A172 (cell line): Measurements from ENCODE around the gene TMIGD2. TPM values are rescaled to one million over a fixed set of nuclear protein-coding genes. Genes with fewer than 3 reads are reported as not detected.
A peak's percentile ranks its signal among the peaks of the same experiment; 100 is the strongest.

Experiments used
- DNase-seq: peaks from one replicate; pipeline ENCODE4 v3.0.0-alpha.2; 2015; ENCODE audit warnings: low spot score
- total RNA-seq: library from RNA; depleted of rRNA; stranded (reverse); fragments of >200 nt; shearing (Covaris generic); gene quantifications from 2 replicates; pipeline ENCODE4 v1.2.3, GENCODE V29; 2014

The TMIGD2 gene
- total RNA-seq, 1 experiment from 2014 or later: not detected

DNA sequence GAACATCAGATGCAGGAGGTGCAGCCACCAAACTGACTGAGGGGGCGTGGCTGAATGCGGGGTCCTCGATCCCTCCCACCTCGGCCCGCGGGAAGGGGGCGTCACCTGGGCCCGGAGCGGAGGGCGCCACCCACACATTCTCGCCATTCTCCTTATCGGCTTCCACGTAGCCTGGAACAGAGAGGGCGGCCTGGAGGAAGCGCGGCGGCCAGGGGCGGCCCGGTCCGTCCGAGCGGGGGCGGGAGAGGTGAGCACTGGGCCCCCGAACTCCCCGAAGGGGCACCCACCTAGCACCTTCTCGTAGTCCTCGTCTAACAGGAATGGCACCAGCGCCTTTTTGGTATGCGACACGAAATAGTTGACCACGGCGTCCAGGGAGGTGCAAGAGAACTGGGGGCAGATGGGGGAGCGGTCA lies 24.7 kb upstream of the TMIGD2 start:
- DNase-seq: no peak

DNA sequence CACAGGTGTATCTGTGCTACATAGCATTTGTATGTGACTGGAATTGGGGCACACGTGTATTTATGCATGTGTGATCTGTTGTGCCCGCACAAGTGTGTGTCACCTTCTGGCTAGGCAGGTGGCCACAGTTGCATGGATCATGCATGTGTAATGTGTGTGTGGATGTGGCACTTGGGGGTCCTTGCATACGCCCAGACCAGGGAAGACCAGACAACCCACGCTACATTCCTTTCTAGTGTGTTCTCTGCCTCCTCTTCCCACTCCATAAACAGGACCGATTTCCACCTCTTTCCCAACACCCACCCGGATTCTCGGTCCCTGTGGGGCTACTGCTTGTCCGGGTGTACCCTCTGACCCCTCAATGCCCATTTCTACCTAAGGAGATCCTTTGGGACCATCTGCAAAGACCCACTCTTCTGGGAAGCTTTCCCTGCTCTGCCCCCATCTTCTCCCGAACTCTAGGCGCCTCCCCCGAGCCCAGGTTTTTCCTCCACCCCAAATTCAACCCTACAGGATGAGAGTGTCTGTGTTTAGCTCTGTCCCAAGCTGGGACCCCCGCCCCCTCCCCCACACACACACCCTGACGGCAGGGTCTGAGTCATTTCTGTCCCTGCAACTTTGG lies 24.1 kb upstream of the TMIGD2 start:
- DNase-seq: no peak

DNA sequence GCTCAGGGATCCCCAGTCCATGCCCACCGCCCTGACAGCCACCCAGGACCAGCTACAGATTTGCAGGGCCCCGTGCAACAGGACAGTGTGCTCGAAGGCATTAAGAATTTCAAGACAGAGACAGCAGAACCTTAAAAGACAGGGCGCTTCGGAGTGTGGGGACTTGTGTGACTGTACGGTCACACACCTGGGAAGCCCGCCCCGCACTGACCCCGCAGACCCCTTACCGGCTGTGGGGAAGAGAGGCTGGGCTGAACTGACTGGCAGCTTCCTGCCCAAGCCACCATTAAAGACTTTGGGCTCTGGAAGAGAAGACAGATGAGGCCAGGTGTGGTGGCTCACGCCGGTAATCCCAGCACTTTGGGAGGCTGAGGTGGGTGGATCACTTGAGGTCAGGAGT lies 22.0 kb upstream of the TMIGD2 start:
- DNase-seq: no peak

DNA sequence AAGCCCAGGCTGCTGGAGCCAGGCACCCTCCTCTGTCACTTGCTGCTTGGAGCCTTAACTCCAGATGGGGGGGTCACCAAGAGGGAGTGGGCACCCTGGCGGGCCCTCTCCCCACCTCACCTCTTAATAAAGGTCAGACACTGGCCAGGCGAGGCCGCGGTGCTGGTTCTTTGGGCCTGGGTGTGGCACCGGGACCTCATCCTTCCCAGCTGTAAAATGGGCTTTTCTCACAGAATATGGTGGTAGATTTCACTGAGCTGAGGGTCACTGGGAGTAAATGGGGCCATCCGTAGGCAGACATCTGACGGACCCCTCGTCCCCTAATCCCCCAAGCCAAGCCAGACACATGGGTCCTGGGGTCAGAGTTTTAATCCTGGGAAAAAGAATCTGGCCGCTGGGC lies 21.5 kb upstream of the TMIGD2 start:
- DNase-seq: no peak

DNA sequence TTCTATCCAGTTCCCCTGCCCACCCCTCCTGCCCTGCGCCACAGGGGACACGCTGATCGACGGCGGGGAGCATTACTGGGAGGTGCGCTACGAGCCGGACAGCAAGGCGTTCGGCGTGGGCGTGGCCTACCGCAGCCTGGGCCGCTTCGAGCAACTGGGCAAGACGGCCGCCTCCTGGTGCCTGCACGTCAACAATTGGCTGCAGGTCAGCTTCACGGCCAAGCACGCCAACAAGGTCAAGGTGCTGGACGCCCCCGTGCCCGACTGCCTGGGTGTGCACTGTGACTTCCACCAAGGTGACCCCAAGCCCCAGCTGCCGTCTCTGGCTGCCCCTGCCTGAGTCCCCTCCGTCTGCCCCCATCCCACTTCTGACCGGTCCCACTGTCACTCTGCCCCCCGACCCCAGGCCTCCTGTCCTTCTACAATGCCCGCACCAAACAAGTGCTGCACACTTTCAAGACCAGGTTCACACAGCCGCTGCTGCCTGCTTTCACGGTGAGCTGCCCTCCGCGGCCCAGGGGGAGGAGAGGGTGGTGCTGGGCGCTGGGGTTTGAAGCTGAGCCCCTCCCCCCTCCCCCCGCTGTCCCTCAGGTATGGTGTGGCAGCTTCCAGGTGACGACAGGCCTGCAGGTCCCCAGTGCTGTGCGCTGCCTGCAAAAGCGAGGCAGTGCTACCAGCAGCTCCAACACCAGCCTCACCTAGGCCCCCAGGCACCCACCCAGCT lies 20.9 kb upstream of the TMIGD2 start:
- DNase-seq: no peak

DNA sequence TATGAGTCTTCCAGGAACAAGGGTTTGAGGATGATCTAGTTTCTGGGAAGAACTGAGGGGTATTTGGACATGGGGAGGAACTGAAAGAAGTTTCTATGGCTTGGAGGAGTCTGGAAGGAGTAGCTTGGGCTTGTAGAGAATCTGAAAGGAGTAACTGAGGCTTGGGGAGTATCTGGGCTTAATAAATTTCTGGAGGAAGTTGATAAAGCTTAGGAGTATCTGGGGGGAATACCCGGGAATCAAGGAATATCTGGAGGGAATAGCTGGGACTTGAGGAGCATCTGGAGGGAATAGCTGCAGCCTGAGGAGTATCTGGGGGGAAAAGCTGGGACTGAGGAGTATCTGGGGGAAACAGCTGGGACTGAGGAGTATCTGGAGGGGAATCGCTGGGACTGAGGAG lies 18.2 kb upstream of the TMIGD2 start:
- no peak for DNase-seq

DNA sequence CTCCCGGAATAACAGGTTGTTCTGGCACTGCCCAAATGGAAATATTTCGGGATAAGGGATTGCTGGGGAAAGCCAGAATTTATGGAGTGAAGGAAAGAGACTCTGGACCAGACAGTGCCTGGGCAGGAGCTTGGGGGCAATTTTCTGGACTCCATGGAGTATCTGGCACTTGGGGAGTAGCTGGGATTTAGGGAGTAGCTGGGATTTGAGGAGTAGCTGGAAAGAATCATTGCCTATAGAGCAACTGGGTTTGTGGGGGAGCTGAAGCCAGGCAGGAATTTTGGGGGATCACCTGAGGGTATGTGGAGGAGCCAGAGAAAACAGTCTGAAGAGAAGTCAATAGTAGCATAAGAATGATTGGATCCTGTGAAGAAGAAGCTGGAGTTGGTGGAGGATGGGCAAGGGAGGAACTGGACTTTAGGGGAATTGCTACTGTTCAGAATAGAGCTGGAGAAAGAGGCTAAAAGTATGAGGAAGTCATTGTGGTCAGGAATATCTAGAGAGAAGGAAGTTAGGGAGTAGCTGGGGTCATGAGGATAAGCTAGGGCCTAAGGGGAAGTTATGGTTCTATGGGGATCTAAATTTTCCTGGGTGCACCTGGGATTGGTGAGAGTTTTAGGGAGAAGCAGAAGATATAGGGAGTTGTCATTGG lies 17.0 kb upstream of the TMIGD2 start:
- DNase-seq: no peak

DNA sequence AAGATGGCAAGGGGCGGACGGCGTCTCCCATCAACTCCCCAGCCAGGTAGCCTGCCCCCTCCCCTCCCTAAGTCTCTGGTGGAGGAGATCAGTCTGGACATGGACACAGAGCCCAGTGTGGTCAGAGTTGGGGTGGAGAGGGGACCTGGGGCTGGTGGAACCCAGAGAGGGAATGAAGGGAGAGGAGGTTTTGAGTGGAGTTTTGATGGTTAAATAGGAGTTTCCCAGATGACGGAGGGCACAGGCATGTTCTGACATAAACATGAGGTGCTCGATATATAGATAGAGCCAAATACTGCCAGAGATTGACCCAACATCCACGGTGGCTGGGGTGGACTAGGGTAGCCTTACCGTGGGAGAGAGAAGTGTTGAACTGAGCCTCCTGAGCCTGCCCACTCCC lies 16.3 kb upstream of the TMIGD2 start:
- DNase-seq: no peak

DNA sequence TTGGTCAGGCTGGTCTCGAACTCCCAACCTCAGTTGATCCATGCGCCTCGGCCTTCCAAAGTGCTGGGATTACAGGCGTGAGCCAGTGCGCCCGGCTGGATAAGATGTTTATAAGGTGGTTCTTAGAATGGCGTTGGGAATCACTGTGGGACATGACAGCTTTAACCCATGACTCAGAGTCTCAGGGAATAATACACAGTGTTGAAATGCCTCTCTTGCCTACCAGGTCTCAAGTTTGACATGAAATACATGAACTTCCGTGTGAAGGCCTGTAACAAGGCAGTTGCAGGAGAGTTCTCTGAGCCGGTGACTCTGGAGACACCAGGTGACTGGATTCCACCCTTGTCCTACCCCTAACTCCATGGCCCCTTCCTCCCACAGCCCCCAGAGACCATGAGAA lies 14.8 kb upstream of the TMIGD2 start:
- no peak for DNase-seq

DNA sequence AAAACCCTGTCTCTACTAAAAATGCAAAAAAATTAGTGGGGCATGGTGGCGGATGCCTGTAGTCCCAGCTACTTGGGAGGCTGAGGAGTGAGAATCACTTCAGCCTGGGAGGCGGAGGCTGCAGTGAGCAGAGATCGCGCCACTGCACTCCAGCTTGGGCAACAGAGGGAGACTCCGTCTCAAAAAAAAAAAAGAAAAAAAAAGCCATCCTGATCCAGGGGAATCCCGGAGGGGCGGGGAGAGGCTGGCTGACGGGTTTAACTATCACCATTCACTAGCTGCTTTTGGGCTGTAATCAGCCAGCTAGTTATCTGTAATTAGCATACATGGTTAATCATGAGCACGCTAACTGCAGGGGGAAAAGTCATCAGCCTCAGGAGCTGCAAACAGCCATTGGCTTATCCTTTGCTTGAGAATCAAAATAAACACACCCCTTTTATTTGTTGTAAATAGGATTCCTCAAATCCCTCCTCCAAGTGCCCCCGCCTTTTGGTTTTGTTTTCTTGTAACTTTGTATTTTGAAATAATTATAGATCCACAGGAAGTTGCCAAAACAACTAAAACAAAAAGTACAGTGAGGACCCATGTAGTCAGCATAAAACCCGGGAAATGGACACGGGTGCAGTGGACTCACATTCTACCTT lies 11.8 kb upstream of the TMIGD2 start:
- no peak for DNase-seq

DNA sequence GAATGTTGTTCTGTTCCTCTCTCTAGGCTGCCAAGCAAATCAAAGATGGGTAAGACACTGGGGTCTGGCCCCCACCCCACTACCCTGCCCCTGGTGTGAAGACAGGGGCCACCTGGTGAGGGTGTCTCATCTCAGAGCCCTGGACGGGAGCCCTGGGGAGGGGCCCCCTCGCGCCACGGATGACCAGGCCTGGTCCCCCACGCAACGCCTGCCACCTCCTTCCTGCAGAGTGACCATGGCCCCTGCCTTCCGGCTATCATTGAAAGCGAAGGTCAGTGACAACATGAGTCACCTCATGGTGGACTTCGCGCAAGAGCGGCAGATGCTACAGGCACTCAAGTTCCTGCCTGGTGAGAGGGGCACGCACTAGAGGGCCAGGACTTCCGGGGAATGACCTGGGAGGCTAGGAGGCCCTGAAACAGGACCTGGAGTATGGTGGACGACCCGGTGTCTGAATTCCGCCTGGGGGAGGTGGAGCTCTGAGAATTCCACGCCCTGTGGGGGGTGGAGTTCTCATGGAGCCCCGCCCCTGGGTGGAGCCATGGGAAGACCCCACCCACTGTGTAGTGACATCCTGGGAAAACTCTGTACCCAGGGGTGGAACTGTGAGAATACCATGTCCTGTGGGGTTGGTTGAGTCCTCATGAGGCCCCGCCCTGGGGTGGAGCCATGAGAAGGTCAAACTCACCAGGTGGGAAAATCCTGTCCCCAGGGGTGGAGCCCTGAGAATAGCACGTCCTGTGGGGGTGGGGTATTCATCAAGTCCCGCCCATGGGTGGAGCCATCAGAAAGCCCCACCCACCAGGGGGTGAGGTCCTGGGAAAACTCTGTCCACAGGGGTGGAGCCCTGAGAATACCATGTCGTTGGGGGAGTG lies 8.3 kb upstream of the TMIGD2 start:
- DNase-seq: peak; percentile 48

DNA sequence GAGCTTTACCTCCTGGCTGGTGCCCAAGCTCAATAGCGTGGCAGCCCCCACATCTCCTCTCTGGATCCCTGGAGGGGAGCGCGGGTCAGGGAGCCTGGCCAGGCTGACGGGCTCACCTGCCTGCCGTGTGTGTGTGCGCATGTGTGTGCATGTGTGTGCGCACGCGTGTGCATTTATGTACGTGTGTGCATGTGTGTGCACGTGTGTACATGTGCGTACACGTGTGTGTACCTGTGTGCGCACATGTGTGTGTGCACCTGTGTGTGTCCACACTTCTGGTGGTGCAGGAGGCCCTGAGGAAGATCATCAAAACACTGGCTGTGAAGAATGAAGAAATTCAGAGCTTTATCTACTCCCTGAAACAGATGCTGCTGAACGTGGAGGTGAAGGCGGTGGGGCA lies 3.5 kb upstream of the TMIGD2 start:
- no peak for DNase-seq

DNA sequence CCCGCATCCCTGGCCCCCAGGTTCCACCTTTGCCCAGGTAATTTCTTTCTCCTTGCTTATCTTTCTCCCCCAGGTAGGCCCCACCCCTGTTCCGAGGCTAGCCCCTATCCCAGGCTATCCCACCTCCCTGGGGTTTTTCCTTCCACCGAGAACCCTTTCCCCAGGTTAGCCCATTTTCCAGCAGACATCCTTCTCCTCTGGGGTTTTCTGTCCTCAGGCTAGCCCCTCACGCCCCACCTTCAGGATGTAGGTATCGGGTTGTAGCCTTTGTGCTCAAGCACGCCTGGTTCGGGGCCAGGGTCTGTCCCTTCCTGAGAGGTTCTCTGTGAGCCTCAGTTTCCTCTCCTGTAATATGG lies 3.0 kb upstream of the TMIGD2 start:
- DNase-seq: no peak

DNA sequence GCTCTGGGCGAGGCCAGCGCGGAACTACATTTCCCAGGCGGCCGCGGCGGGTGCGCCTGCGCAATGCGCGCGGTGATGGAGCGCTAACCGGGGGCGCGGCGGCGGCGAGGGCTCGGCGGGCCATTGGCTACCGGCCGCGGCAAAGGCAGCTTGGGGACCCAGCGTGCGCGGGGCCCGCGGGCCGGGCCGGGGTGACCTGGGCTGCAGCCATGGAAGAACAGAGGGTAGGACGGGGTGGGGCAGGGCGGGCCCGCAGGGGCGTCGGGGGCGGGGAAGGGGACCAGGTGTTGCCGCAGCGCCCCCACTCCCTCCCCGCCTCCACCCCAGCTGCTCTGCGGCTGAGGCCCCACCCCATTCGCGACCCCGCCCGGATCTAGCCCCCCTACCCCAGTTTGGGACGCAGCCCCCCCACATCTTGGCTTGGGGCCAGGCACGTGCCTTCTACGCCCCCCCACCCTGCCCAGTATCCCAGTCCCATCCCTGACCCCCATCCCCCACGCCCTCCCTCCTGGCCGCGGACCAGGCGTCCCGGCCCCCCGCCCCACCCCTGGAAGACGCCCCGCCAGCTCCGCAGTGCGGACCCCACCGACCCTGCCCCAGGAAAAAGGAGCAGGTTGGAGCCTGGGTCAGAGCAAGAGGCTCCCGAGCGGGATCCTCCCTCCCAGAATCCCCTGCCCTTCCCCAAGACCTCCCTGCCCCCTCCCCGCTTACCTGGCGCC lies 2.5 kb upstream of the TMIGD2 start, which contains the start of gene FSD1:
Gene FSD1, plus strand, starts transcription at position 61 of the 719 bp plus-strand sequence. Its CDS starts 149 bp downstream, at position 210.
- DNase-seq: peak; percentile 59

DNA sequence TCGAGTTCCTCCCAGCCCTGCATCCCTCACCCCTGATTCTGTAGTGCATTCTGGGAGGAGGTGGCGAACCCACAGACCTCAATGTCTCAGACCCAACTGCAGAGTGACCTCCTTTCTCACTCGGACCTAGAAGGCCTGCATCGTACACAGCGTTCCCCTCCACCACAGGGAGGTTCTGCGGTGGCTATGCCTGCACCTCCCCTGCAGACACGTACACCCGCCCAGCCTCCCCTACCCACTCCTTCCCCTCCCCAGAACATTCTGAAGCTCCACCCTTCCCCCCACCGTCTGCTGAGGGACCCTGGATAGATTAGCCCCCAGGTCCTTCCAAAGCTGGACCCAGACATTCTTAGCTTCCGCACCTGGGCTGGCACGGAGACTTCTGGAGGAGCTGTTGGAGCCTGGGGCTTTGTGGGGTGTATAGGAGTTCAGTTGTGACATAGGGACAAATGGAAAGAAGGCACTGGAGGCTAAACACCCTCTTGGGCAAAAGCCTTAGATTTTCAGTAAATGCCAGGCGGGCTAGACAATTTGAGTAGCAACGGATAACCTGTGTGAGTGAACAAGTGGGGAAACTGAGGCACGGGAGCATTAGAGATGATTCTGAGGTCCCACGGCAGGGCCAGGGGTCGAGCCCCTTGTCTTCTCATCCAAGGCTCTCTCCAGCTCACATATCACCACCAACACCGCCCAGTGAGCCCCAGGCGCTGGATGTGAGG lies 1.8 kb upstream of the TMIGD2 start:
- DNase-seq: no peak

DNA sequence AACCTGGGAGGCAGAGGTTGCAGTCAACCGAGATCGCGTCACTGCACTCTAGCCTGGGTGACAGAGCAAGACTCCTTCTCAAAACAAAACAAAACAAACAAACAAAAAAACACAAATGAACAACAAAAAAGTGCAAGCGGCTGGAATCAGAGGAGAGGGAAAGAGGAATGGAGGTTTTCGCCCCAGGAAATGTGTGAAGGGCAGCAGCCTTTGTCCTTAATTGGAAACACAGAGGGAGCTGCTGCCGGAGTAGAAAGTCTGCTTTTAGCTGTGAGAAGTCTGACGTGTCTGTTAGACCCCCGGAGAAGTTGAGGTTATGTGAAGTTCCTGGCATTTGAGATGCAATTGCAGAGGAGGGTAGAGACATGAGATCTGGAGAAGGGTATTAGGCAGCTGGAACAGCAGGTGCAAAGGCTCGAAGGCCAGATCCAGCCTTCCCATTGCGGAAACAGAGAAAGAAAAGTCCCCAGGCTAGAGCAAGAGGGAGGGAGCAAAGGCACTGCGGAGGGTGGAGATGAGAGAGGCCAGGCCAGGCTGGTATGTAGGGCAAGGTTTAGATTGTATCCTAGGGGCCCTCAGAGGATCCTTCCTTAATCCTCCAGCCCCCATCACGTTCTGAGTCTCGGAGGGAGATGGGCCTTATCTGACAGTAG lies 473 bp downstream of the TMIGD2 start:
- no peak for DNase-seq

DNA sequence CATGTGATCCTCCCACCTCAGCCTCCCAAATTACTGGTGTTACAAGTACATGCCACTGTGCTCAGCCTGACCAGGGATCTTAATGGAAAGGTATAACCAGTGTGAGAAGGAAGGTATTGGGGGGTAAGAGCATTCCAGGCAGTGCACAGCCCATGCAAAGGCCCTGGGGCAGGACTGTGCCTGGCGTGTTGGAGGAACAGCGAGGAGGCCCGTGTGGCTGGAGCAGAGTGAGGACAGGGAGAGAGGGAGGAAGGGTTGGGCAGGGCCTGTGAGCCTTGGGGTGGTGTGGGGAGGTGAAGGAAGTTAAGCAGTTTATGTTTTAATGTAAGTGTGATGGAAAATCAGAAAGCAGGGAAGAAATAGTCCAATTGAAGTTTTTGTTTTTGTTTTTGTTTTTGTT lies 1.6 kb downstream of the TMIGD2 start:
- no peak for DNase-seq

DNA sequence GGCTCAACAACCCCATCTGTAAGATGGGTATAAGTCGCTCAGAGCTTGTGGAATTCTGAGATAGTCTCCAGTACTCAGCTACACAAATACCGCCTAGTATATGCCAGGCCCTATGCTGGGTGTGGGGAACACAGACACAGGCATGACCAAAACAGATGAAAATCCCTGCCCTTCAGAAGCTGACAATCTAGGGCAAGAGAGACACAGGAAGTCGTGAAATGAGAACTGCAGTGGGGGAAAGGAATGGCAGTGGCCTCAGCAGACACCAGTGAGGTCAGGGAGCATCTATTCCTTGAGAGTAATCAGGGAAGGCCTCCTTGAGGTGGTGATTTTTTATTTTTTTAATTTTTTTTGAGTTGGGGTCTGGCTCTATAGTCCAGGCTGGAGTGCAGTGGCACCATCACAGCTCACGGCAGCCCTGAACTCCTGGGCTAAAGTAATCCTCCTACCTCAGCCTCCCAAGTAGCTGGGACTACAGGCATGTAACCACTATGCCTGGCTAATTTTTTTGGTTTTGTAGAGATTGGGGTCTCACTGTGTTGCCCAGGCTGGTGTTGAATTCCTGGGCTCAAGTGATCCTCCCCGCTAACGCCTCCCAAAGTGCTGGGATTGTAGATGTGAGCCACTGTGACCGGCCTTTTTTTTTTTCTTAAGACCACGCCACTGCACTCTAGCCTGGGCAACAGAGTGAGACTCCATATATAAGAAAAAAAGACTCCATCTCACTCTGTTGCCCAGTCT lies 3.2 kb downstream of the TMIGD2 start:
- no peak for DNase-seq
